Activated CD4-positive, CD25-positive, alpha-beta regulatory T cell treated with anti-CD3 and anti-CD28 coated beads, Interleukin-2, amount 50 U/mL, for 24 hours (primary cell): ENCODE results near the gene AIFM3.
"Not testable (repeated sequence)": the region's sequence is repeated elsewhere in the genome, so short reads cannot be mapped to it uniquely, and the experiment has no call there.

Experiments
- ATAC-seq, 2 donors: fragments of 150-1000 bp; cut with Tn5 transposase; one replicate each; pipeline ENCODE4 v1.10.0; 2021; ENCODE audit warnings: mild to moderate bottlenecking in 1 of 2, moderate library complexity in 1 of 2

AIFM3 gene, protein sequence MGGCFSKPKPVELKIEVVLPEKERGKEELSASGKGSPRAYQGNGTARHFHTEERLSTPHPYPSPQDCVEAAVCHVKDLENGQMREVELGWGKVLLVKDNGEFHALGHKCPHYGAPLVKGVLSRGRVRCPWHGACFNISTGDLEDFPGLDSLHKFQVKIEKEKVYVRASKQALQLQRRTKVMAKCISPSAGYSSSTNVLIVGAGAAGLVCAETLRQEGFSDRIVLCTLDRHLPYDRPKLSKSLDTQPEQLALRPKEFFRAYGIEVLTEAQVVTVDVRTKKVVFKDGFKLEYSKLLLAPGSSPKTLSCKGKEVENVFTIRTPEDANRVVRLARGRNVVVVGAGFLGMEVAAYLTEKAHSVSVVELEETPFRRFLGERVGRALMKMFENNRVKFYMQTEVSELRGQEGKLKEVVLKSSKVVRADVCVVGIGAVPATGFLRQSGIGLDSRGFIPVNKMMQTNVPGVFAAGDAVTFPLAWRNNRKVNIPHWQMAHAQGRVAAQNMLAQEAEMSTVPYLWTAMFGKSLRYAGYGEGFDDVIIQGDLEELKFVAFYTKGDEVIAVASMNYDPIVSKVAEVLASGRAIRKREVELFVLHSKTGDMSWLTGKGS

DNA sequence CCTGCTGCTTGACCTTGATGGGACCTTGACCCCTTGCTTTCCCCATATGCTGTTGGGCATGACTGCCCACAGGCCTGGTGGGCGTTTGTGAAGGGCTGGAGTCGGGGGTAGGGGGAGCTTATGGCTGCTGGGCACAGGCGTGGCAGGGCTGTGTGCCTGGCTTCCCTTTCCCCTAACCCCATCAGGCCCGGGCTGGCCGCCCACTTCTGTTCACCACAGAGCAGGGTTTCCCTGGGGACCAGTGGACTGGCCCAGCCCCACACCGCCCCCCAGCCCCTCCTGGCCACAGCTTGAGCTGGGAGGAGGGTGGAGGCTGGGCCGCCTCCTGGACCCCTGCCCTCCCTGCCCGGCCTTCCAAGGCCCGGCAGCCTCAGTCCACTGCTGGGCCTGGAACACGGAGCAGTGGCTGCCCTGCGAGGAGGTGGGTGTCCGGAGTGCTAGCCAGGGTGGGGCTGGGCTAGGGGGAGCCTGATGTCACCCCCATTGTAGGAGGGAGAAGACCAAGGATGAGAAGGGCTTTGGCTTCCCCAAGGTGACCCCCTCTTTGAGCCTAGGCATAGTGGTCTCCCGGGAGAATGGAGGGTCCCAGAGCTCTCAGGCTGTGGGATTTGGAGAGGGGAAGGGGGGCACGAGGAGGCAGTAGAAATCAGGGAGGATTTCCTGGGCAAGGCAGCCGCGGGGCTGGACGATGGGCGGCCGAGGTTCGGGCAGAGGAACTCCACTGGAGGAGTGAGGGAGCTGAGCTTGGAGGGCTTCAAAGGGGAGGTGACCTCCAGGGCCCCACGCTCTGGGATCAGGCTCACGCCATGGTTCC, at the start of gene AIFM3:
AIFM3 (plus strand) TSS at position 373 of the 814 bp plus-strand sequence. CDS start 690 bp downstream, outside the sequence.
- ATAC-seq = no peak

DNA sequence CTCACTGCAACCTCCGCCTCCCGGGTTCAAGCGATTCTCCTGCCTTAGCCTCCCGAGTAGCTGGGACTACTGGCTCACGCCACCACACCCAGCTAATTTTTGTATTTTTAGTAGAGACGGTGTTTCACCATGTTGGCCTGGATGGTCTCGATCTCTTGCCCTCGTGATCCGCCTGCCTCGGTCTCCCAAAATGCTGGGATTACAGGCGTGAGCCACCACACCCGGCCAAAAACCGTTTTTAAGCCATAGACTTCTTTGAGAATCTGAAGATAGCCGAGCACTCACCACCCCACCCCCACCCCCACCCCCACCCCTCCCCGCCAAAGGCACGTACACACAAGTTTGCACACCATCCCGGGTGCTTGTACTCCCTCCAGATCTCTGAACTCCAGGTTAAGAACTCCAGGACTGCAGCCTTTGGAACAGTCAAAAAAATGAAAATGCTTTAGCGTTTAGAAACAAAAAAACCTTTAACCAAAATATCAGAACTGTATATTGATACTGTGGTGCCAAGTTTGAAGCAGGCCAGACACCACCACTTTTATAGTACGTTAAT, 48.3 kb upstream of the AIFM3 start:
- no peak for ATAC-seq

DNA sequence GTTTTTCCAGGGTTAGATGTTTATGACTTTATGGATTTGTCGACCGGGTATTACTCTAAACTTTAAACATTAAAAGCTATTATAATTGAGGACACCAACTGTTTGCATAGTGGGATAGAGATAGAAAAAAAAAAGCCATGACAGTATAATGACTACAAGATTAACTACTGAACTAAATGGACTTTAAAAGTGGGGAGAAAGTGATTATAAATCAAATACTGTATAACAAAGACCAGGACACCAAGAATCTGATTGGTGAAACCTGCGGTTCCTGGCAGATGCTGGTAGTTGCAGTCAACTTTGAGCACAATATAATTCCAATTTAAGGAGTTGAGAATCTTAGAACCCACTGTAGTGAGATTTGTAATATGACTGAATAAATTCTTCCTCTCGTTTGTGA, 47.3 kb upstream of the AIFM3 start:
- ATAC-seq = no peak

DNA sequence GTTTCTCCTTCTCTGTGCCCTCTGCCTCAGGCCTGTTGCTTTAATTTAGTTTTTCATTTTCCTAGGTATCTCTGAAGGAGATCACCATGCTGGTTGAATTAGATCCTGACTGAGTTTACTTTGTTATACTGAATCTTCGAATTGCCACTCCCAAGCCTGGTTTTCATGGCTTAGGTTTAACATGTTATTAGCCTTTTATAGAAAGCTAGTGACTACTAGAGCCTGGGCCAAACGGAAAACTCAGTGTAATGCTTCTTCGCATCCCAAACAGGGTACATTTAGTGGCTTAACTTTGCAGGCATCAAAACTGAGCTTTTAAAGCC, 46.2 kb upstream of the AIFM3 start:
- ATAC-seq = no peak

- no peak for ATAC-seq
These were observed 44.8 kb upstream of the AIFM3 start for GRCh38 chr22:20922141-20922751.

DNA sequence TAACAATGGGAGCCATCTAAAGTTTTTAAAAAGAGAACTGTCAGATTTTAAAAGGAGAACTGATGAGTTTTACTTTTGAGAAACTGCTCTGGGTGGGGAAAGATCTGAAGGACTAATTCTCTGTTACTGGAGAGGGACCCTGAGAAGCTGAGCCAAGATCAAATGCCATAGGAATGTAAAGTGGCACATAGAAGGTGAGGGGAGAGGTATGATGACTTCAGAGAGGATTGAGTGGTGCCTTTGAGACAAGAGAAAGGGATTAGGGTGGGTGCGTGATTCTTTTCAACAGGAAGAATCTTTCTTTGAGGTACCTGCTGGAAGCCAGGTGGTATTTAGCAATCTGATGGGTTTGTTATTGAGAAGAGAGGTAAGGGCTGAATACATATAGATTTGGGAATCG, 40.8 kb upstream of the AIFM3 start:
- ATAC-seq = no peak

GRCh38 chr22:20927940-20928572, 39.0 kb upstream of the AIFM3 start:
- no peak for ATAC-seq

GRCh38 chr22:20928573-20928967, 38.5 kb upstream of the AIFM3 start:
- no peak for ATAC-seq

DNA sequence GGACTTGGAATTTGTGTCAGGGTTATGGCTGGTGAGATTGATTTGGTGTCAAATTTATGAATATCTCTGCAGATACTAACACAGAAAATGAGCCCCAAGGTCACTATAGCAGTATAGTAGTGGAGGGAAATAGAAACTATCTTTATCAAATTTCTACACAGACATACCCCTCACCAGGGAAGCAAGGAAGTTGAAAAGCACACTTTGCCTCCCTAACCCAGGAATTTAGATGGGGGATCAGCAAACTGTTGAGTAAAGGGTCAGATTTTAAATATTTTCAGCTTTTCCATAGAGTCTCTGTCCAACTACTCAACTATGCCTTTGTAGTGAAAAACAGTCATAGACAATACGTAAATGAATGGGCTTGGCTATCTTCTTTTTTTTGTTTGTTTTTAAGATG, 37.1 kb upstream of the AIFM3 start:
- no peak for ATAC-seq

- ATAC-seq = not testable (repeated sequence)
These were observed 36.6 kb upstream of the AIFM3 start for GRCh38 chr22:20930435-20930834.

DNA sequence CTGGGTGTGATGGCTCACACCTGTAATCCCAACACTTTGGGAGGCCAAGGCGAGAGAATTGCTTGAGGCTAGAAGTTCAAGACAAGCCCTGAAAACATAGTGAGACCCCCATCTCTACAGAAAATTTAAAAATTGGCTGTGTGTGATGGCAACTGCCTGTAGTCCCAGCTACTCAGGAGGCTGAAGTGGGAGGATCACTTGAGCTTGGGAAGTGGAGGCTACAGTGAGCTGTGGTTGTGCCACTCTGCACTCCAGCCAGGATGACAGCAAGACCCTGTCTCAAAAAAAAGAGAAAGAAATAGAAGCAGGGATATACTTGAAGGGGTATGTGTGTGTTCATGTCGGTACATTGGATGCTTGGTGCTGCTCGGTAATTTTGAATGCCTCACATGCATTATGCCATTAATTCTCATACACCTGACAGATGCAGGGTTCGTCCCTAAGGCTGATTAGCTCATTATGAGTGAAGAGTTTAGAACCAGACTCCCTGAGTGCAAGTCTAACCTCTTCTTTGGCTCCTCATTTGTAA, 35.9 kb upstream of the AIFM3 start:
- no peak for ATAC-seq

- ATAC-seq = no peak
These were observed 33.1 kb upstream of the AIFM3 start for GRCh38 chr22:20933910-20934309.

GRCh38 chr22:20935049-20935448, 32.0 kb upstream of the AIFM3 start:
- ATAC-seq = not testable (repeated sequence)

DNA sequence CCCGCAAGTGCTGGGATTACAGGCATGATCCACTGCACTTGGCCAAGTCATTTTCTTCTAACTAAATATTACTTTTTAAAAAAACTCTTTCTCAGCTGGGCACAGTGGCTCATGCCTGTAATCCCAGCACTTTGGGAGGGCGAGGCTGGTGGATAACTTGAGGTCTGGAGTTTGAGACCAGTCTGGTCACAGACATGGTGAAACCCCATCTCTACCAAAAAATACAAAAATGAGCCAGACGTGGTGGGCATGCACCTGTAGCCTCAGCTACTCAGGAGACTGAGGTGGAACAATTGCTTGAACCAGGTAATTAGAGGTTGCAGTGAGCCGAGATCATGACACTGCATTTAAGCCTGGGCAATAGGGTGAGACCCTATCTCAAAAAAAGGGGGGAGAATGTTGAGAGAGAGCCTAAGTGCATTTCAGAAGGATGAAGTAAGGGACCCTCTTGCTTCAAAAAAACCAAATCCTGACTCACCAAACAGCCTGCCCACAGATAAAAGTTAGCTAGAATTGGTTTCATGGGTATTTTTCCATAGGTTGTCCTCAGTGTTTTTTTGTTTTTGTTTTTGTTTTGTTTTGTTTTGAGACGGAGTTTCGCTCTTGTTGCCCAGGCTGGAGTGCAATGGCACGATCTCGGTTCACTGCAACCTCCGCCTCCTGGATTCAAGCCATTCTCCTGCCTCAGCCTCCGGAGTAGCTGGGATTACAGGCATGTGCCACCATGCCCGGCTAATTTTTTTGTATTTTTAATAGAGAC, 31.1 kb upstream of the AIFM3 start:
- ATAC-seq = not testable (repeated sequence)

GRCh38 chr22:20937031-20937793, 29.8 kb upstream of the AIFM3 start:
- ATAC-seq = no peak

DNA sequence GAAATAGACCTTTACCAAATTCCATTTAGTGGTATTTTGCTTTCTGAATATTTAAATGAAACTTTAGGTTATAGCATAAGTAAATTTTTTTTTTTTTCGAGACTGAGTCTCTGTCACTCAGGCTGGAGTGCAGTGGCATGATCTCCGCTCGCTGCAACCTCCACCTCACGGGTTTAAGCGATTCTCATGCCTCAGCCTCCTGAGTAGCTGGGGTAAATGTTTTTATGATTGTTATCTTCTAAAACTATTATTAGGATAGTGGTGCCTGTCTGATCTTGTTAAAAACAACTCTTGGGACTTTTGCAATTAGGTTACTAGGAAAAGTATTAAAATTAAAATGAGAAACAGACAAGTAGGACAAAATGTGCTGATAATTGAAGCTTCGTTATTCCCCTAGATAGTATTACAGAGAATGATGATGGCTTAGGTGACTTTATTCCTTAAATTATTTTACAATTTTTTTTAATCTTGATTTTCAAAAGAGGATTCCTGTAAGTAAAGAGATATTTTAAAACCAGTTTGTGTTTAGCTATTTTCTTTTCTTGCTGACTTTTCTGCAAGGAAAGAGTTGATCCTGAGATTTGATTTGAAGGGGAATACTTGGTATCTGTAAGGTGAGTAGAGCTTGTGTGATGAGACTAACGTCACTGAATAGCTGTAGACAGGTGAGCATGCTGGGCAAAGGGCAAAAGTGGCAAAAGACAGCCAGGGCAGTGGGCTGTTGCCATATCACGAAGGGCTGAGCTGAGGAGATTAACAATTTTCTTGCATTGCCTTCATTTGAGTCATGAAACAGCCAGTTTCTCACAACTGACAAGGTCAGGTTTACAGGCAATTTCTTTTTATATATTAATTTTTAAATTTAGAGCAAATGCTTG, 29.0 kb upstream of the AIFM3 start:
- no peak for ATAC-seq

- not testable (repeated sequence) for ATAC-seq
These were observed 27.4 kb upstream of the AIFM3 start for GRCh38 chr22:20939457-20940185.

DNA sequence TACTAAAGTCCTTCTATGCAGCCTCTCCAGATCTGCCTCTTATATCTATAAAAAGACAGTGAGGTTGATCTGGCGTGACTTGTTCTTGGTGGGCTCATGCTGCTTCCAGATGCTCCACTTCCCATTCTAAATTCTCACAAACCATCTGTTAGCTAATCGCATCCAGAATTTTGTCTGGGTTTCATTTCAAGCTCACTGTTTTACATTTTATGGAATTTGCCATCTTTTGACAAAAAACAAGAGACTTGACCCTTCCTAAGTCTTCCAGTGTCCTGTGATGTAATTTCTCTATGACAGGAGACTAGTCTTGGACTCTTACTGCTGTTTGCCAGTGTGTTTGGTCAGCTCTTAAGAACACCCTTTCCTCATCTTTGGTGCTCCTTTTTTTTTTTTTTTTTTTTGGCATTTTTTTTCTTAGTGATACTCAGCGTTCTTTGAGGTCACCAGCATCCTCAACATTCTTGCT, 26.8 kb upstream of the AIFM3 start:
- ATAC-seq = no peak
